Activated naive CD4-positive, alpha-beta T cell treated with anti-CD3 and anti-CD28 coated beads, Interleukin-2, amount 10 ng/mL, durations not matched to agents 7 days and 5 days (primary cell): ENCODE data around the gene IKZF3.
A peak's percentile ranks its signal among the peaks of the same experiment; 100 is the strongest.

Experiments
- CTCF ChIA-PET: fragments of 350-600 bp; sonication (Branson Sonifier 250); formaldehyde crosslinking; loops from one replicate; lab custom pipeline; 2021; ENCODE audit warnings: antibody characterized with exemption; lab: Charles Lee
- DNase-seq: peaks from one replicate; pipeline ENCODE4 v3.0.0-alpha.2; 2020
- H3K27ac Mint-ChIP-seq: one replicate; pipeline ENCODE4 v1.8.0; 2021; ENCODE audit warnings: mild to moderate bottlenecking, moderate library complexity, mixed read lengths
- H3K27me3 Mint-ChIP-seq: one replicate; pipeline ENCODE4 v1.8.0; 2021; ENCODE audit warnings: mild to moderate bottlenecking, mixed read lengths
- H3K36me3 Mint-ChIP-seq: one replicate; pipeline ENCODE4 v1.8.0; 2021; ENCODE audit warnings: mixed read lengths
- H3K4me1 Mint-ChIP-seq: one replicate; pipeline ENCODE4 v1.8.0; 2021; ENCODE audit warnings: mixed read lengths
- H3K4me3 Mint-ChIP-seq: one replicate; pipeline ENCODE4 v1.8.0; 2021; ENCODE audit warnings: mild to moderate bottlenecking, moderate library complexity, mixed read lengths
- H3K9me3 Mint-ChIP-seq: one replicate; pipeline ENCODE4 v1.8.0; 2021; ENCODE audit warnings: mixed read lengths

The IKZF3 gene

DNA sequence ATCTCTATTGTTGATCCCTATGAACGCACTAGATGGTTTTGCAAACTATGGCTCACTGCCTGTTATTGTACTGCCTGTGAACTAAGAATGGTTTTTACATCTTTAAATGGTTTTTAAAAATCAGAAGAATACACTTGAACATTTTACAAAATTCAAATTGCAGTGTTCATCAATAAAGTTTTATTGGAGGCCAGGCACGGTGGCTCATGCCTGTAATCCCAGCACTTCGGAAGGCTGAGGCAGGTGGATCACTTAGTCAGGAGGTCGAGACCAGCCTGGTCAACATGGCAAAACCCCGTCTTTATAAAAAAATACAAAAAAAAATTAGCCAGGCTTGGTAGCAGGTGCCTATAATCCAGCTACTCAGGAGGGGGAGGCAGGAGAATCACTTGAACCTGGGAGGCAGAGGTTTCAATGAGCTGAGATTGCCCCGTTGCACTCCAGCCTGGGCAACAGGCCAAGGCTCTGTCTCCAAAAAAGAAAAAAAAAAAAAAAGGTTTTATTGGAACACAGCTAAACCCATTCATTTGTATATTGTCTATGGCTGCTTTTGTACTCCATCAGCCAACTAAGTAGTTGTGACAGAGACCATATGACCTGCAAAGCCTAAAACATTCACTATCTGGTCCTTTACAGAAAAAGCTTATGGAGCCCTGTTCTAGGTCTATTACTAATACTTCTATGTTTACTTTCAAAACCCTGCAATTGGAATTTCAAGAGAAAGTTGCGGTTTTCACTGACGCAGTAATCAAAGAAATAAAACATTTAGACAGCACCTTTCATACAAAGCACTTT, 18.9 kb downstream of the IKZF3 start:
- Mint-ChIP-seq H3K27ac (no peak overlapping the region), H3K27me3 (no peaks in the 10 kb centered on the region), H3K36me3 (peaks cover 29% of the 10 kb centered on the region), H3K9me3 (peaks cover under 1% of the 10 kb centered on the region), H3K4me1 (peaks cover 51% of the 10 kb centered on the region), H3K4me3 (no peak overlapping the region)
- CTCF ChIA-PET = interaction anchor here (1.0 to 1.2 kb wide), 2 partner anchors 11 to 53 kb away, joined by 3 to 4 read pairs; no protein-coding TSS in a partner anchor
- DNase-seq = no peak

DNA sequence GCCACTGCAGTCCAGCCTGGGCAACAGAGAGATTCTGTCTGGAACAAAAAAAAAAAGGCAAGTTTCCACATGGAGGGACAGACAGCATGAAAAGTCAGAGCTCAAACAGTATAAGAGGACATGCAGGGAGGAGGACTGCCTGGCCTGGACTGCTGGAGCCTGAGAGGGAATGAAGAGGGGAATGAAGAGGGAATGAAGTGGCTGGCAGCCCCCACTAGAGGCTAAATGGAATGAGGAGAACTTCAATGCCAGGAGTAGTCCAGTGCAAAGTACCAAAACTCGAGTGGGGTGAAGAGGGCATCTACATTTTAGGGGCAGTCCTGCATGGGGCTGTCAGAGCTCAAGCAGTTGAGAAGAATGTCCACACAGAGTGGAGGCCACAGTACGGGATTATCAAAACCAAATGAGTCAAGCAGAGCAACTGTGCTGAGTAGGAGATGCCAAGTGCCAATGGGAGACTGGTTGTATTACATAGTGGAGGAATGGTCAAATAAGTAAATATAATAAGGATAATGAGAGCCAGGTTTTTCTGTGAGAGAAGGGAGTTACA, 22.9 kb downstream of the IKZF3 start:
- no peak overlapping the region for H3K27ac Mint-ChIP-seq
- H3K4me1 Mint-ChIP-seq = peaks cover 27% of the 10 kb centered on the region
- no peaks in the 10 kb centered on the region for H3K27me3 Mint-ChIP-seq
- no peak overlapping the region for H3K4me3 Mint-ChIP-seq
- CTCF ChIA-PET = no interaction called here
- DNase-seq = no peak
- peaks cover 40% of the 10 kb centered on the region for H3K36me3 Mint-ChIP-seq
- H3K9me3 Mint-ChIP-seq = peaks cover 20% of the 10 kb centered on the region

DNA sequence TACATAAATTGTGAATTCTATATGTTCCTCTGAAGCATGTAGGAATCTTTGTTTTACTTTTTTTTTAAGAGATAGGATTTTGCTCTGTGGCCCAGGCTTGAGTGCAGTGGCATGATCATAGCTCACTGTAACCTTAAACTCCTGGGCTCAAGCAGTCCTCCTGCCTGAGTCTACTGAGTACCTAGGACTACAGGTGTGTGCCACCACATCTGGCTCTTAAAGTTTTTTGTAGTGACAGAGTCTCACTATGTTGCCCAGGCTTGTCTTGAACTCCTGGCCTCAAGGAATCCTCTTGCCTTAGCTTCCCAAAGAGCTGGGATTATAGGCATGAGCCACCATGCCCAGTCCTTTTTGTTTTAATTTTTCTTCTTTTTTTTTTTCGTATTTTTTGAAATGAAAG, 25.3 kb downstream of the IKZF3 start:
- Mint-ChIP-seq H3K4me1 (peaks cover 17% of the 10 kb centered on the region), H3K27me3 (no peaks in the 10 kb centered on the region), H3K4me3 (no peak overlapping the region), H3K27ac (no peak overlapping the region), H3K36me3 (peaks cover 50% of the 10 kb centered on the region), H3K9me3 (peaks cover 33% of the 10 kb centered on the region)
- CTCF ChIA-PET = no interaction called here
- no peak for DNase-seq

DNA sequence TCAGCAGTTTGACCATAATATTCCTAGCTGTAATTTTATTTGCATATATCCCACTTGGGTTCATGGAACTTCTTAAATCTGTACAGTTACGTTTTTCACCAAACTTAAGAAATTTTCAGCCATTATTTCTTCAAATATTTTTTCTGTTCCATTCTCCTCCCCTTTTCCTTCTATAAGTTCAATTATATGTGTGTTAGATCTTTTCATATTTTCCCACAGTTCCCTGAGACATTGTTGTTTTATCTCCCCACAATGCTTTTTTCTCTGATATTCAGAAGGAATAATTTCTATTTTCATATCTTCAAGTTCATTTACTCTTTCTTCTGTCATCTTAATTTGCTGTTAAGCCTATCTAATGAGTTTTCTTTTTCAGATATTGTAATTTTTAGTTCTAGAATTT, 26.1 kb downstream of the IKZF3 start:
- no peak for DNase-seq
- Mint-ChIP-seq H3K9me3 (peaks cover 33% of the 10 kb centered on the region), H3K4me3 (no peak overlapping the region), H3K27ac (no peak overlapping the region), H3K36me3 (peaks cover 50% of the 10 kb centered on the region), H3K27me3 (no peaks in the 10 kb centered on the region), H3K4me1 (peaks cover 9% of the 10 kb centered on the region)
- CTCF ChIA-PET = no interaction called here

DNA sequence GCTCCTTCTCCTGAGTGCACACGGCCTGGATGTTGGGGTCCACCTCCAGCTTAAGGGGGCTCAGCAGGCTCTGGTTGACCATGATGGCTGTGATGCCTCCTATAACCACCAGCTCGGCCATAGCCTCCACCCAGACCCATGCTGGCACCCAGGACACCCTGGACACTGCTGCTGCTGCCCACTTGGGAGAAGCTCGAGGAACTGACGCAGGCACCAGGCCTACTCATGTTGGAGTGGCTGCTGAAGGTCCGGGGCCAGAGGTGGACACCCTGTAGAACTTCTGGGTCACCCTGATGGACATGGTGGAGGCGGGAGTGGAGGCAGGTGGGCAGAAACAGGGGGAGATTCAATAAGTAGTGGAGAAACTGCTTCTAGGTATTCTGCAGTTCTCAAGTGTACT, 28.0 kb downstream of the IKZF3 start:
- CTCF ChIA-PET = interaction anchor here (0.9 kb wide), 1 partner anchor 12 kb away, joined by 4 read pairs; no protein-coding TSS in a partner anchor
- no peak overlapping the region for H3K27ac Mint-ChIP-seq
- no peak for DNase-seq
- H3K4me1 Mint-ChIP-seq = peaks cover 2% of the 10 kb centered on the region
- peaks cover 48% of the 10 kb centered on the region for H3K36me3 Mint-ChIP-seq
- H3K27me3 Mint-ChIP-seq = no peaks in the 10 kb centered on the region
- no peak overlapping the region for H3K4me3 Mint-ChIP-seq
- peaks cover 33% of the 10 kb centered on the region for H3K9me3 Mint-ChIP-seq

DNA sequence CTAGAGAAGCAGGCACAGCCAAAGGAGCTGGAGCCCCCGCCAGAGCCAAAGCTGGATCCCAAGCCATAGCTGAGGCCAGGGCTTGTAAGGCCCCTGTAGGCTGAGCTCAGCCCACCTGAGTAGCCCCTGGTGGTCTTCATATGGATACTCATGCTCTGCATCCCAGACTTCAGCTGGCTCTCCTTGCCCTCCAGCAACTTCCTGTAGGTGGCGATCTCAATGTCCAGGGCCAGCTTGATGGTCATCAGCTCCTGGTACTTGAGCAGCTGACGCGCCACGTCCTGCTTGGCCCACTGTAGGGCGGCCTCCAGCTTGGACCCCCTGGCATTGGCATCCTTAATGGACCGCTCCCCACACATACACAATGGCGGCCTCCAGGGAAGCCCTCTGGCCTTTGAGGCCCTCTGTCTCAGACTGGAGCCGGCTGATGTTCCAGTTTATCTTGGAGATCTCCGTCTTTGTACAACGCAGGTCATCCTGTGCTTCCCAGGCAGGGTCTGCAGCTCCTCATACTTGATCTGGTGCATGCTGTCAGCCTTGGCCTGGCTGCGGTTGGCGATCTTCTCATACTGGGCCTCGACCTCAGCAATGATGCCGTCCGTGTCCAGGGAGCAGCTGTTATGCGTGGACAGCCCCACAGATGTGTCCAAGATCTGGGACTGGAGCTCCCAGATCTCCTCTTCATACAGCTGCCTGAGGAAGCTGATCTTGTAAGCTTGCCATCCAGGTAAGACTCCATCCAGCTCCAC, 28.9 kb downstream of the IKZF3 start:
- no peaks in the 10 kb centered on the region for H3K27me3 Mint-ChIP-seq
- CTCF ChIA-PET = interaction anchor here (0.9 to 1.4 kb wide), 4 partner anchors 9 to 15 kb away, joined by 3 to 4 read pairs (median 3); no protein-coding TSS in a partner anchor
- H3K4me1 Mint-ChIP-seq = peaks cover 2% of the 10 kb centered on the region
- no peak for DNase-seq
- peaks cover 40% of the 10 kb centered on the region for H3K36me3 Mint-ChIP-seq
- peaks cover 32% of the 10 kb centered on the region for H3K9me3 Mint-ChIP-seq
- H3K4me3 Mint-ChIP-seq = no peak overlapping the region
- H3K27ac Mint-ChIP-seq = no peak overlapping the region

DNA sequence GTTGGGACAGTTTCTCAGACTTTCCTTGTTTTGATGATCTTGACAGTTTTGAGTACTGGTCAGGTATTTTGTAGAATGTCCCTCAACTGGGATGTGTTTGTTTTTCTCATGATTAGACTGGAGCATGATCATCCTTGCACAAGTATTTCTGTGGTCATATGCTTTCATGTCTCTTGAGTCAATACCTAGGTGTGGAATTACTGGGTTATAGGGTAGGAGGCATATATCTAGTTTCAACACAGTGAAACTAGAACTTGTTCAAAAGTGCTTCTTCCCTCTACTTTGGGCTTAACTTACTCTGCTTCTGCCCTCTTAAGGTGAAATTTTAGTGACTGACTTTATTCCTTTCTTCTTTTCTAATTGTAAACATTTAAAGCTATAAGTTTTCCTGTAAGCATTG, 30.1 kb downstream of the IKZF3 start:
- Mint-ChIP-seq H3K36me3 (peaks cover 34% of the 10 kb centered on the region), H3K4me3 (no peak overlapping the region), H3K27ac (no peak overlapping the region), H3K4me1 (peaks cover 2% of the 10 kb centered on the region), H3K9me3 (peaks cover 24% of the 10 kb centered on the region), H3K27me3 (no peaks in the 10 kb centered on the region)
- no peak for DNase-seq
- CTCF ChIA-PET = interaction anchor here (1.4 kb wide), 2 partner anchors 11 to 13 kb away, joined by 3 read pairs; no protein-coding TSS in a partner anchor

DNA sequence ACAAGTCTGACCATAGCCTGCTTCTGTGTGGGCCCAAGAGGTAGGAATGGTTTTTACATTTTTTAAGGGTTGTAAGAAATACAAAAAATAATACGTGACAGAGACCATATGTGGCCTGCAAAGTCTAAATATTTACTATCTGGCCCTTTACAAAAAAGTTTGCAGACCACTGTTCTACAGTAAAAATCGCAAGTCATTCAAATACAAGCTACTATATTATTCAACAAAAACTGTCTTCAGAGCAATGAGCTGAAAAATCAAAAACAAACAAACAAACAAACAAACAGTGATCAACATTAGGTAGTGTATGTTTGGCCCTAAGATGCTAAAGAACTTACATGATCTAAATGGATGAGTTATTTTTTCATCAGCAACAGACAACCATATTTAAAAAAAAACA, 32.5 kb downstream of the IKZF3 start:
- Mint-ChIP-seq H3K27ac (peak overlapping the region; percentile 58), H3K9me3 (peaks cover 14% of the 10 kb centered on the region), H3K4me1 (peaks cover 2% of the 10 kb centered on the region), H3K27me3 (no peaks in the 10 kb centered on the region), H3K4me3 (no peak overlapping the region), H3K36me3 (peaks cover 38% of the 10 kb centered on the region)
- DNase-seq = no peak
- CTCF ChIA-PET = interaction anchor here (0.8 kb wide), 1 partner anchor 71 kb away, joined by 4 read pairs; no protein-coding TSS in a partner anchor

DNA sequence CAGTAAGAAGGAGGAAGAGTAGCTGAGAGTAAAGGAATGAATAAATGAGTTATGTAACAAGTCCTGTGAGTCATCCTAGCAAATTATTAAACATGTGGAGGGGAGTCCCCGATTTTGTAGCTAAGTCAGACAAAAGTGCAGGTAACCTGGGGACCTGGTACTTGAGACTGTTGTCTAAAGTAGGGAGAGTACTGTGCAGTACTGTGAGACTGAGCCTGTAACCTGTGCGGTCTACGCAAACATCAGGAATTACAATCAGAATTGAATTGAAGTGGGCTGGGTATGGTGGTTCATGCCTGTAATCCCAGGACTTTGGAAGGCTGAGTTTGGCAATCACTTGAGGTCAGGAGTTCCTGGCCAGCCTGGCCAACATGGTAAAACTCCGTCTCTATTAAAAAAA, 35.7 kb downstream of the IKZF3 start:
- DNase-seq = no peak
- CTCF ChIA-PET = no interaction called here
- Mint-ChIP-seq H3K27ac (no peak overlapping the region), H3K36me3 (peaks cover 56% of the 10 kb centered on the region), H3K9me3 (peaks cover 26% of the 10 kb centered on the region), H3K4me3 (no peak overlapping the region), H3K4me1 (peaks cover 6% of the 10 kb centered on the region), H3K27me3 (no peaks in the 10 kb centered on the region)

DNA sequence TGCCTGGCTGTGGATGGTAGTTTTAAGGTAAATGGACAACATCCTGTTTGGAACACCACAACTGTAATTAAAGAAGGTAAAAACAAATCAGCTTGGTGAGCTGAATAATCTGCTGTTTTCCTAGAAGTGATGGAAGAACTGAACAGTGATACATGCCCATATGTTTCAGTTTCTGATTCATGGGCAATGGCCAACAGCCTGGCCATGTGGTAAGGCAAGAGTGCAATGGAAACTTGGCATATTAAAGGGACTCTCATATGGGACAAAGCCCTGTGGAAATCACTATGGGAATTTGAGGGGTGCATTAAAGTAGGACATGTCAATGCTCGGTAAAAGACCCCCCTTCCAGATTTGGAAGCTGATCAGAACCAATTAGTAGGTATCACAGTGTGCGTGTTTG, 37.8 kb downstream of the IKZF3 start:
- Mint-ChIP-seq H3K4me3 (no peak overlapping the region), H3K36me3 (peaks cover 74% of the 10 kb centered on the region), H3K4me1 (peaks cover 12% of the 10 kb centered on the region), H3K9me3 (peaks cover 44% of the 10 kb centered on the region), H3K27ac (peak overlapping the region; percentile 56), H3K27me3 (no peaks in the 10 kb centered on the region)
- CTCF ChIA-PET = interaction anchor here (1.0 kb wide), 1 partner anchor 9 kb away, joined by 3 read pairs; no protein-coding TSS in a partner anchor
- no peak for DNase-seq

DNA sequence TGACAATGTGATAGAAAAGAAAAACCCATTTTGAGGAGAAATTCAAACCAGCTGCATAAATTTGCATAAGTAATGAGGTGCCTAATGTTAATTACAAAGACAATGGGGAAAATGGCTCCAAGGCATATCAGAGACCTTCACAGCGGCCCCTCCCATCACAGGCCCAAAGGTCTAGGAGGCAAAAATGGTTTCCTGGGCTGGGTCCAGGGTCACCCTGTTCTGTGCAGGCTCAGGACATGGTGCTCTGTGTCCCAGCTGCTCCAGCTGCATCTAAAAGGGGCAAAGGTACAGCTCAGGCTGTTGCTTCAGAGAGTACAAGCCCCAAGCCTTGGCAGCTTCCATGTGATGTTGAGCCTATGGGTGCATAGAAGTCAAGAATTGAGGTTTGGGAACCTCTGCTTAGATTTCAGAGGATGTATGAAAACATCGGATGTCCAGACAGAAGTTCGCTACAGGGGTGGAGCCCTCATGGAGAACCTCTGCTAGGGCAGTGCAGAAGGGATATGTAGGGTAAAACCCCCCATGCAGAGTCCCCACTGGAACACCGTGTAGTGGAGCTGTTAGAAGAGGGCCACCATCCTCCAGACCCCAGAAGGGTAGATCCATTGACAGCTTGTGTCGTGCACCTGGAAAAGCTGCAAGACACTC, 40.6 kb downstream of the IKZF3 start:
- Mint-ChIP-seq H3K27ac (no peak overlapping the region), H3K36me3 (peaks cover 85% of the 10 kb centered on the region), H3K4me1 (peaks cover 38% of the 10 kb centered on the region), H3K4me3 (no peak overlapping the region), H3K9me3 (peaks cover 47% of the 10 kb centered on the region), H3K27me3 (no peaks in the 10 kb centered on the region)
- CTCF ChIA-PET = no interaction called here
- DNase-seq = no peak

DNA sequence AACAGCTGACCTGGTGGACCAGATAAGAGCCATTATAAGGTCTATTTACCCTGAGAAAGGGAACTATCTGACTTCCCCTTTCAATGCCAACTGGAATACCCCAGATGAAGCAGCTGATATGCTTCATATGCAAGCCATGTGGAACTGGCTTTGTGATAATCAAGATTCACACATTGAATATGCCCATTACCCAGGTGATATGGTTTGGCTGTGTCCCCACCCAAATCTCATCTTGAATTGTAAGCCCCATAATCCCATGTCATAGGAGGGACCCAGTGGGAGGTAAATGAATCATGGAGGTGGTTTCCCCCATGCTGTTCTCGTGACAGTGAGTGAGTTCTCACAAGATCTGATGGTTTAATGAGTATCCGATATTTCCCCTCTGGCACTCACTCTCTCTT, 42.1 kb downstream of the IKZF3 start:
- CTCF ChIA-PET = interaction anchor here (1.0 kb wide), 1 partner anchor 42 kb away, joined by 3 read pairs; the partner anchor contains the start of gene IKZF3
- peaks cover 80% of the 10 kb centered on the region for H3K36me3 Mint-ChIP-seq
- no peak for DNase-seq
- no peak overlapping the region for H3K4me3 Mint-ChIP-seq
- peaks cover 47% of the 10 kb centered on the region for H3K9me3 Mint-ChIP-seq
- H3K27me3 Mint-ChIP-seq = no peaks in the 10 kb centered on the region
- no peak overlapping the region for H3K27ac Mint-ChIP-seq
- H3K4me1 Mint-ChIP-seq = peaks cover 50% of the 10 kb centered on the region

DNA sequence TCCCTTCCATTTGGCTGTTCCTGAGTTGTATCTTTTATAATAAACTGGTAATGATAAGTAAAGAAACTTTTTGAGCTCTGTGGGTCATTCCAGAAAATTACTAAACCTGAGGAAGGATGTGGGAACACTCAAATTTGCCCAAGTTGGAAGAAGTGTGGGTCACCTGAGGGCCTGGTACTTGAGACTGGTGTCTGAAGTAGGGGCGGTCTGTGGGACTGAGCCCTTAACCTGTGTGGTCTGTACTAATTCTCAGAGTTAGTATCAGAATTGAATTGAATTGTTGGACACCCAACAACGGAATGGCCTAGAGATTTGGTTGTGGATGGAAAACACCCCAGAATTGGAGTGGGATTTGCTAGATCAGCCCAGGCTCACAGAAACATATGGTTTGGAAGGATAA, 43.1 kb downstream of the IKZF3 start:
- Mint-ChIP-seq H3K36me3 (peaks cover 71% of the 10 kb centered on the region), H3K9me3 (peaks cover 42% of the 10 kb centered on the region)
- CTCF ChIA-PET = interaction anchor here (0.6 to 1.2 kb wide), 2 partner anchors 14 to 200 kb away, joined by 3 to 4 read pairs; no protein-coding TSS in a partner anchor

More for the DNA sequence above, 43.1 kb downstream of the IKZF3 start:
- no peaks in the 10 kb centered on the region for H3K27me3 Mint-ChIP-seq
- no peak overlapping the region for H3K27ac Mint-ChIP-seq
- H3K4me3 Mint-ChIP-seq = no peak overlapping the region
- no peak for DNase-seq
- H3K4me1 Mint-ChIP-seq = peaks cover 45% of the 10 kb centered on the region
